Measurements from ENCODE around the gene GIMAP1. TPM values are rescaled to one million over a fixed set of nuclear protein-coding genes. Genes with fewer than 3 reads are reported as not detected.
A peak's percentile ranks its signal among the peaks of the same experiment; 100 is the strongest.

Gene GIMAP1
- total and polyA plus RNA-seq, 10 donors, result 8.7 to 61.2 (median 34.3) TPM

- H3K4me1 ChIP-seq, result peaks cover 10 to 92% (median 65%) of the 10 kb centered on the region in 6 donors
- peak overlapping the region; percentile 29 to 90 (median 86) for H3K27ac ChIP-seq
- intact Hi-C loops (cut with DNase I; ENCODE audit: low total_unique reads), result no loop called here
- peak overlapping the region; percentile 42 to 84 (median 62) for H3K4me3 ChIP-seq
- 57 to 71% (median 60%) methylated on average over 10 of the region's 10 CpGs for WGBS, 5 donors
- TF ChIP-seq, protein P1, sequence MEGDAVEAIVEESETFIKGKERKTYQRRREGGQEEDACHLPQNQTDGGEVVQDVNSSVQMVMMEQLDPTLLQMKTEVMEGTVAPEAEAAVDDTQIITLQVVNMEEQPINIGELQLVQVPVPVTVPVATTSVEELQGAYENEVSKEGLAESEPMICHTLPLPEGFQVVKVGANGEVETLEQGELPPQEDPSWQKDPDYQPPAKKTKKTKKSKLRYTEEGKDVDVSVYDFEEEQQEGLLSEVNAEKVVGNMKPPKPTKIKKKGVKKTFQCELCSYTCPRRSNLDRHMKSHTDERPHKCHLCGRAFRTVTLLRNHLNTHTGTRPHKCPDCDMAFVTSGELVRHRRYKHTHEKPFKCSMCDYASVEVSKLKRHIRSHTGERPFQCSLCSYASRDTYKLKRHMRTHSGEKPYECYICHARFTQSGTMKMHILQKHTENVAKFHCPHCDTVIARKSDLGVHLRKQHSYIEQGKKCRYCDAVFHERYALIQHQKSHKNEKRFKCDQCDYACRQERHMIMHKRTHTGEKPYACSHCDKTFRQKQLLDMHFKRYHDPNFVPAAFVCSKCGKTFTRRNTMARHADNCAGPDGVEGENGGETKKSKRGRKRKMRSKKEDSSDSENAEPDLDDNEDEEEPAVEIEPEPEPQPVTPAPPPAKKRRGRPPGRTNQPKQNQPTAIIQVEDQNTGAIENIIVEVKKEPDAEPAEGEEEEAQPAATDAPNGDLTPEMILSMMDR (IDR thresholded peaks at IDR 0.05 in 8 of 11, conservative IDR thresholded peaks at IDR 0.05 in 3 of 11), result no peak
- peak in 1 of 3 donors; percentile 80 for TF ChIP-seq POLR2AphosphoS5 (IDR thresholded peaks at IDR 0.05)
- H3K9me3 ChIP-seq, result no peaks in the 10 kb centered on the region
- H3K36me3 ChIP-seq, result peaks cover 0 to 52% (median 34%) of the 10 kb centered on the region in 6 donors
- no peaks in the 10 kb centered on the region for H3K27me3 ChIP-seq (replicated peaks in 1 of 7)
- no peak for DNase-seq
These were observed 23.6 kb downstream of the GIMAP1 start for GRCh38 chr7:150740053-150740452.

DNA sequence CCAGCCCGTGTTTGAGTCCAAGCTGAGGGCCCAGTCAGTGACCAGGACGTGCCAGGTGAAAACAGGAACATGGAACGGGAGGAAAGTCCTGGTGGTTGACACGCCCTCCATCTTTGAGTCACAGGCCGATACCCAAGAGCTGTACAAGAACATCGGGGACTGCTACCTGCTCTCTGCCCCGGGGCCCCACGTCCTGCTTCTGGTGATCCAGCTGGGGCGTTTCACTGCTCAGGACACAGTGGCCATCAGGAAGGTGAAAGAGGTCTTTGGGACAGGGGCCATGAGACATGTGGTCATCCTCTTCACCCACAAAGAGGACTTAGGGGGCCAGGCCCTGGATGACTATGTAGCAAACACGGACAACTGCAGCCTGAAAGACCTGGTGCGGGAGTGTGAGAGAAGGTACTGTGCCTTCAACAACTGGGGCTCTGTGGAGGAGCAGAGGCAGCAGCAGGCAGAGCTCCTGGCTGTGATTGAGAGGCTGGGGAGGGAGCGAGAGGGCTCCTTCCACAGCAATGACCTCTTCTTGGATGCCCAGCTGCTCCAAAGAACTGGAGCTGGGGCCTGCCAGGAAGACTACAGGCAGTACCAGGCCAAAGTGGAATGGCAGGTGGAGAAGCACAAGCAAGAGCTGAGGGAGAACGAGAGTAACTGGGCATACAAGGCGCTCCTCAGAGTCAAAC is 26.0 kb downstream of the GIMAP1 start:
- Histone ChIP-seq H3K27me3 (replicated peaks in 1 of 7) (no peaks in the 10 kb centered on the region), H3K9me3 (no peaks in the 10 kb centered on the region), H3K27ac (peak overlapping the region in 6 of 8 donors; percentile 24 to 90 (median 60)), H3K4me3 (peak overlapping the region in 6 of 8 donors; percentile 10 to 84 (median 62)), H3K4me1 (peaks cover 10 to 95% (median 59%) of the 10 kb centered on the region in 6 donors), H3K36me3 (peaks cover 0 to 54% (median 34%) of the 10 kb centered on the region in 6 donors)
- no peak for DNase-seq
- 72 to 85% (median 80%) methylated on average over 14 of the region's 14 CpGs for WGBS, 5 donors
- intact Hi-C loops (cut with DNase I; ENCODE audit: low total_unique reads), result no loop called here
- no peak for TF ChIP-seq POLR2A (IDR thresholded peaks at IDR 0.05)
- peak; percentile 14 to 56 (median 41) for TF ChIP-seq POLR2AphosphoS5 (IDR thresholded peaks at IDR 0.05)

DNA sequence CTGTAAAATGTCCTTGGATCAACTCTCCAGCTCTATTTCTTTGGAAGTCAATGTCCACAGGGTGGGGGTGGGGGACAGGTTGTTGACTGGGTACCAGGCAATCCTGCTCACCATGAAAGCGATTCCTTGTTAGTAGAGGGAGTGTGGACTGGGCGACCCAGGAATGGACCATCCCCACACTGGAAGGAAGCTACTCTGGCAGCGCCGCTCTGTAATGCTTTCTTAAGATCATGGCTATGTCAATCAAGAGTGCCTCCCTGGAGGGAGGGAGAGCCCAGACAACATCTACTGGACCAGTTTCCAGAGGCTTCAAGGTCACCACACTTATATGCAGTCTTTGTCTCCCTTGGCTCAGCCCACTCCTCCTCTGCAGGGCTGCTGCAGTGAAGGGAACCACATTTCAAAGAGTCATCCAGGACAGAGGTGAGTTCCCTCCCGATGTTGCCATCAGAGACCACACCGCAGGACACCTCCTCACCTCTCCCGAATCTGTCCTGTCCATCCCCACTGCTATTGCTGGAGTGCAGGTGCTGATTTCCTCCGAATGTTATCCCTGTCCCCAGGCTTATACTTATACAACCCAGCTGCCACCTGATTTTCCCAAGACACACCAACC is 27.7 kb downstream of the GIMAP1 start:
- Histone ChIP-seq H3K4me1 (peaks cover 10 to 98% (median 60%) of the 10 kb centered on the region in 6 donors), H3K27ac (peak overlapping the region in 6 of 8 donors; percentile 25 to 90 (median 60)), H3K9me3 (no peaks in the 10 kb centered on the region), H3K4me3 (peak overlapping the region in 3 of 8 donors; percentile 69 to 84 (median 70)), H3K27me3 (replicated peaks in 1 of 7) (no peaks in the 10 kb centered on the region), H3K36me3 (peaks cover 0 to 54% (median 34%) of the 10 kb centered on the region in 6 donors)
- no peak for DNase-seq
- TF ChIP-seq POLR2AphosphoS5 (IDR thresholded peaks at IDR 0.05) (peak in 2 of 3 donors; percentile 52 to 54), POLR2A (IDR thresholded peaks at IDR 0.05) (no peak)
- TF ChIP-seq, protein P1 (IDR thresholded peaks at IDR 0.05 in 8 of 11, conservative IDR thresholded peaks at IDR 0.05 in 3 of 11), result no peak
- intact Hi-C loops (cut with DNase I; ENCODE audit: low total_unique reads), result no loop called here
- WGBS, 5 donors, result 80 to 92% (median 85%) methylated on average over 6 to 8 of the region's 8 CpGs

DNA sequence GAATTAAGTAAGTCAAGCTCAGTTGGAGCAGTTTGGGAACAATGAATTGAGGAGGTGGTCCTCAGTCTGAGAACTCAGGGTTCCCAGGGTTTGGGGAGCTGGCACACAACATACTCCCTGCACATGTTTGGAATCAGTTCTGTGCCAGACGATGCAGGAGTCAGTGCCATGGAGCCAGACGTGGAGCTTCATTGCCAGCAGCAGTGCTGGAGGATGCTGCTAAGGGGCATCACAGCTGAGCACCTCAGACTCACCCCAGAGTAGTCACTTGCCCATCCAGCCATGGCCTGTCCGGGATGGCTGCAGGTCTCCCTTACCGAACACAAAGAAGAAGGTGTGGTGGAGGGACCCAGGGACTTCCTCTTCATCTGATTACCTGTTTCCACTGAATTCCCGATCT is 28.7 kb downstream of the GIMAP1 start:
- intact Hi-C loops (cut with DNase I; ENCODE audit: low total_unique reads), result no loop called here
- 78 to 86% (median 84%) methylated on average over 3 to 5 of the region's 5 CpGs for WGBS, 5 donors
- no peaks in the 10 kb centered on the region for H3K27me3 ChIP-seq (replicated peaks in 1 of 7)
- H3K27ac ChIP-seq, result peak overlapping the region in 6 of 8 donors; percentile 13 to 90 (median 44)
- no peaks in the 10 kb centered on the region for H3K9me3 ChIP-seq
- H3K4me1 ChIP-seq, result peaks cover 10 to 98% (median 55%) of the 10 kb centered on the region in 6 donors
- H3K36me3 ChIP-seq, result peaks cover 0 to 52% (median 34%) of the 10 kb centered on the region in 6 donors
- no peak for DNase-seq
- peak overlapping the region in 2 of 8 donors; percentile 3 to 84 for H3K4me3 ChIP-seq
- TF ChIP-seq, protein P1 (IDR thresholded peaks at IDR 0.05 in 8 of 11, conservative IDR thresholded peaks at IDR 0.05 in 3 of 11), result no peak
- TF ChIP-seq POLR2A (IDR thresholded peaks at IDR 0.05) (no peak), POLR2AphosphoS5 (IDR thresholded peaks at IDR 0.05) (peak in 2 of 3 donors; percentile 52 to 61)

Data from spleen (tissue), 11 donors.